HG03439 (cell line): ENCODE measurements around the gene C5orf15.
"Not testable (repeated sequence)": the region's sequence is repeated elsewhere in the genome, so short reads cannot be mapped to it uniquely, and the experiment has no call there.

Experiments
- ATAC-seq: cut with Tn5 transposase; IDR thresholded peaks from one replicate; pipeline ENCODE4 v1.9.1; 2021; ENCODE audit warnings: mild to moderate bottlenecking, moderate library complexity; ENCODE audit not compliant: unreplicated experiment

C5orf15 gene

GRCh38 chr5:133994297-133994989 is 26.0 kb upstream of the C5orf15 start:
- no peak for ATAC-seq

- no peak for ATAC-seq
Observed at GRCh38 chr5:133993185-133993936, 24.9 kb upstream of the C5orf15 start.

GRCh38 chr5:133992429-133993155 is 24.2 kb upstream of the C5orf15 start:
- no peak for ATAC-seq

GRCh38 chr5:133991171-133991910 is 22.9 kb upstream of the C5orf15 start:
- ATAC-seq, result no peak

- no peak for ATAC-seq
Observed at GRCh38 chr5:133990396-133990795, 22.0 kb upstream of the C5orf15 start.

GRCh38 chr5:133985540-133986180 is 17.2 kb upstream of the C5orf15 start:
- ATAC-seq, result no peak

- ATAC-seq, result no peak
Observed at GRCh38 chr5:133983674-133984073, 15.2 kb upstream of the C5orf15 start.

GRCh38 chr5:133981714-133982113 is 13.3 kb upstream of the C5orf15 start:
- ATAC-seq, result no peak

GRCh38 chr5:133980652-133981051 is 12.2 kb upstream of the C5orf15 start:
- no peak for ATAC-seq

- ATAC-seq, result no peak
Observed at GRCh38 chr5:133978943-133979342, 10.5 kb upstream of the C5orf15 start.

- no peak for ATAC-seq
Observed at GRCh38 chr5:133977858-133978257, 9.4 kb upstream of the C5orf15 start.

GRCh38 chr5:133977161-133977787 is 8.8 kb upstream of the C5orf15 start:
- ATAC-seq, result no peak

- not testable (repeated sequence) for ATAC-seq
Observed at GRCh38 chr5:133975546-133975945, 7.1 kb upstream of the C5orf15 start.

- ATAC-seq, result no peak
Observed at GRCh38 chr5:133974142-133974541, 5.7 kb upstream of the C5orf15 start.

- ATAC-seq, result no peak
Observed at GRCh38 chr5:133970325-133970909, 2.0 kb upstream of the C5orf15 start.

GRCh38 chr5:133969654-133970324 is 1.4 kb upstream of the C5orf15 start:
- no peak for ATAC-seq

GRCh38 chr5:133967698-133968203 is 674 bp downstream of the C5orf15 start:
- no peak for ATAC-seq

GRCh38 chr5:133967124-133967523 is 1.3 kb downstream of the C5orf15 start:
- ATAC-seq, result no peak

- ATAC-seq, result no peak
Observed at GRCh38 chr5:133966090-133966489, 2.3 kb downstream of the C5orf15 start.
